HG02678 (cell line): Measurements from ENCODE around the gene MYLK4.

Source experiments
- ATAC-seq: cut with Tn5 transposase; IDR thresholded peaks from one replicate; pipeline ENCODE4 v1.9.1; 2021; ENCODE audit warnings: mild to moderate bottlenecking, moderate library complexity; ENCODE audit not compliant: unreplicated experiment

The MYLK4 gene

GRCh38 chr6:2750832-2751231 lies at the start of gene MYLK4:
MYLK4 (minus strand) TSS chr6:2750922; CDS start chr6:2749294, 1,628 bp downstream.
- no peak for ATAC-seq

- ATAC-seq: no peak
Observed at GRCh38 chr6:2799936-2800527, 49.3 kb upstream of the MYLK4 start.

GRCh38 chr6:2798586-2799134 lies 47.9 kb upstream of the MYLK4 start:
- ATAC-seq: no peak

- no peak for ATAC-seq
Observed at GRCh38 chr6:2797564-2798031, 46.9 kb upstream of the MYLK4 start.

- no peak for ATAC-seq
Observed at GRCh38 chr6:2796861-2797260, 46.1 kb upstream of the MYLK4 start.

- ATAC-seq: no peak
Observed at GRCh38 chr6:2795956-2796355, 45.2 kb upstream of the MYLK4 start.

- ATAC-seq: no peak
Observed at GRCh38 chr6:2795162-2795561, 44.4 kb upstream of the MYLK4 start.

GRCh38 chr6:2794171-2794730 lies 43.5 kb upstream of the MYLK4 start:
- ATAC-seq: no peak

- no peak for ATAC-seq
Observed at GRCh38 chr6:2793534-2794151, 42.9 kb upstream of the MYLK4 start.

GRCh38 chr6:2792330-2793110 lies 41.8 kb upstream of the MYLK4 start:
- no peak for ATAC-seq

GRCh38 chr6:2791450-2791974 lies 40.8 kb upstream of the MYLK4 start:
- no peak for ATAC-seq

GRCh38 chr6:2790588-2791449 lies 40.1 kb upstream of the MYLK4 start:
- no peak for ATAC-seq

GRCh38 chr6:2786269-2786668 lies 35.5 kb upstream of the MYLK4 start:
- ATAC-seq: no peak

- ATAC-seq: no peak
Observed at GRCh38 chr6:2784930-2785329, 34.2 kb upstream of the MYLK4 start.

GRCh38 chr6:2784061-2784460 lies 33.3 kb upstream of the MYLK4 start:
- no peak for ATAC-seq

- ATAC-seq: no peak
Observed at GRCh38 chr6:2783188-2783963, 32.7 kb upstream of the MYLK4 start.

- no peak for ATAC-seq
Observed at GRCh38 chr6:2782825-2783187, 32.1 kb upstream of the MYLK4 start.

- no peak for ATAC-seq
Observed at GRCh38 chr6:2782356-2782708, 31.6 kb upstream of the MYLK4 start.

- ATAC-seq: no peak
Observed at GRCh38 chr6:2781685-2782355, 31.1 kb upstream of the MYLK4 start.
